ENCODE data around the gene MAN1A1.

DNA sequence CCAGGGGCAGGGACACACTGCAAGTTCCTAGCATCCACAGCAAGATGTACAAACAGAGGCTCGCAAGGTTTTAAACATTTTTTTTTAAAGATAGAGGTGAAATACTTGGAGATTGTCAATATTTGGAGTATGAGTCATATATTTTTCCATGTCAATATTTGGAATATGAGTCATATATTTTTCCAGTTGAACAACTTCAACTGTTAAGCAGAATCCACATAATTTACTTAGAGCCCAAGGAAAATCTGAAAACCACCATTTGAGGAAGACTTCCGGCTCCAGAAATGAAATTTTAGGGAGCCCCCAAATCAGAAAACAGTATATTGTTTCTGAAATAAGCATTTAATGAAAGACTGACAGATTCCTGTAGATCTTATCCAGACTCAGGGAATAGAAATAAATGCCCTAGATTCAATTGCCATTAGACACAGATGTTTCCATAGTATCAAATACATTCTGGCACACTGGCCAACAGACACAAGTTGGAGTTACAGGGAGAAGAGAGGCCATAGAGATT lies 219.5 kb downstream of the MAN1A1 start:
- no peak for TF ChIP-seq POLR2A (IDR thresholded peaks at IDR 0.05)
- TF ChIP-seq, protein P1, sequence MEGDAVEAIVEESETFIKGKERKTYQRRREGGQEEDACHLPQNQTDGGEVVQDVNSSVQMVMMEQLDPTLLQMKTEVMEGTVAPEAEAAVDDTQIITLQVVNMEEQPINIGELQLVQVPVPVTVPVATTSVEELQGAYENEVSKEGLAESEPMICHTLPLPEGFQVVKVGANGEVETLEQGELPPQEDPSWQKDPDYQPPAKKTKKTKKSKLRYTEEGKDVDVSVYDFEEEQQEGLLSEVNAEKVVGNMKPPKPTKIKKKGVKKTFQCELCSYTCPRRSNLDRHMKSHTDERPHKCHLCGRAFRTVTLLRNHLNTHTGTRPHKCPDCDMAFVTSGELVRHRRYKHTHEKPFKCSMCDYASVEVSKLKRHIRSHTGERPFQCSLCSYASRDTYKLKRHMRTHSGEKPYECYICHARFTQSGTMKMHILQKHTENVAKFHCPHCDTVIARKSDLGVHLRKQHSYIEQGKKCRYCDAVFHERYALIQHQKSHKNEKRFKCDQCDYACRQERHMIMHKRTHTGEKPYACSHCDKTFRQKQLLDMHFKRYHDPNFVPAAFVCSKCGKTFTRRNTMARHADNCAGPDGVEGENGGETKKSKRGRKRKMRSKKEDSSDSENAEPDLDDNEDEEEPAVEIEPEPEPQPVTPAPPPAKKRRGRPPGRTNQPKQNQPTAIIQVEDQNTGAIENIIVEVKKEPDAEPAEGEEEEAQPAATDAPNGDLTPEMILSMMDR (IDR thresholded peaks at IDR 0.05): no peak

Measured in right lobe of liver (tissue), 4 donors.